HepG2 (cell line): ENCODE results near the gene LRRC4.

Source experiments
- CTCF ChIP-seq: sonication (generic); formaldehyde crosslinking; IDR thresholded peaks from 2 replicates; pipeline ENCODE4 v1.5.0; 2020; ENCODE audit warnings: mild to moderate bottlenecking, missing genetic modification reagents, moderate library complexity
- HNF4A ChIP-seq: sonication (generic); formaldehyde crosslinking; IDR thresholded peaks from 2 replicates; pipeline ENCODE4 v1.4.0; 2020; ENCODE audit warnings: missing genetic modification reagents
- RELA ChIP-seq: sonication (generic); formaldehyde crosslinking; IDR thresholded peaks from 2 replicates; pipeline ENCODE4 v1.4.0; 2020; ENCODE audit warnings: missing genetic modification reagents
- TFDP2 ChIP-seq: sonication (generic); formaldehyde crosslinking; IDR thresholded peaks from 2 replicates; pipeline ENCODE4 v1.4.0; 2020; ENCODE audit warnings: missing genetic modification reagents
- ZNF121 ChIP-seq: sonication (generic); formaldehyde crosslinking; IDR thresholded peaks from 2 replicates; pipeline ENCODE4 v1.5.0; 2020; ENCODE audit warnings: mild to moderate bottlenecking, missing genetic modification reagents

GRCh38 chr7:128004623-128005022 lies 26.6 kb downstream of the LRRC4 start:
- no peak for TF ChIP-seq CTCF (CRISPR knock-in tag)
- no peak for TF ChIP-seq TFDP2 (CRISPR knock-in tag)
- TF ChIP-seq RELA (CRISPR knock-in tag), result no peak
- no peak for TF ChIP-seq HNF4A
- no peak for TF ChIP-seq ZNF121
